Measurements from ENCODE around the gene IL31RA. TPM values are rescaled to one million over a fixed set of nuclear protein-coding genes. Genes with fewer than 3 reads are reported as not detected.

The IL31RA gene
- polyA plus RNA-seq, 1 experiment, result 1.9 TPM

DNA sequence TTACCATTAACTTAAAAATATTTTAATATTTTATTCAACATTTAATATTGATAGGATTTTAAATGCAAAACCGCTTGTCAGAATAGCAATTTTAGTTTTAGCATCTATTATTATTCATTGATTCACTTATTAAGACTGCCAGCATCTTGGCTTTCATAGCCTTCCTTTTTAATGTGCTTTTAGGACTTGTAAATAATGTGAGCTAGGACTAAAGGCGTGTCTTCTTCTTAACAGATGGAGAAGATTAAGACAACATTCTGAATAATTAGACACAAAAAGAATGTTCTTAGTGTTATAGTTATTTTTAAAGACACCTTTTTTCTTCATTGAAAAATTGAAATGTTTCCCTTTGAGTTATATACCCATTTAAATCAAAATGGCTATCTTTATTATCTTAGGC, 6.9 kb downstream of the IL31RA start:
- no peaks in the 10 kb centered on the region for H3K27me3 ChIP-seq (ENCODE audit: control insufficient read depth, insufficient read depth, low read length)
- TF ChIP-seq, protein P1, sequence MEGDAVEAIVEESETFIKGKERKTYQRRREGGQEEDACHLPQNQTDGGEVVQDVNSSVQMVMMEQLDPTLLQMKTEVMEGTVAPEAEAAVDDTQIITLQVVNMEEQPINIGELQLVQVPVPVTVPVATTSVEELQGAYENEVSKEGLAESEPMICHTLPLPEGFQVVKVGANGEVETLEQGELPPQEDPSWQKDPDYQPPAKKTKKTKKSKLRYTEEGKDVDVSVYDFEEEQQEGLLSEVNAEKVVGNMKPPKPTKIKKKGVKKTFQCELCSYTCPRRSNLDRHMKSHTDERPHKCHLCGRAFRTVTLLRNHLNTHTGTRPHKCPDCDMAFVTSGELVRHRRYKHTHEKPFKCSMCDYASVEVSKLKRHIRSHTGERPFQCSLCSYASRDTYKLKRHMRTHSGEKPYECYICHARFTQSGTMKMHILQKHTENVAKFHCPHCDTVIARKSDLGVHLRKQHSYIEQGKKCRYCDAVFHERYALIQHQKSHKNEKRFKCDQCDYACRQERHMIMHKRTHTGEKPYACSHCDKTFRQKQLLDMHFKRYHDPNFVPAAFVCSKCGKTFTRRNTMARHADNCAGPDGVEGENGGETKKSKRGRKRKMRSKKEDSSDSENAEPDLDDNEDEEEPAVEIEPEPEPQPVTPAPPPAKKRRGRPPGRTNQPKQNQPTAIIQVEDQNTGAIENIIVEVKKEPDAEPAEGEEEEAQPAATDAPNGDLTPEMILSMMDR (IDR thresholded peaks at IDR 0.05; ENCODE audit: low read depth, low read length), result no peak
- no peak for DNase-seq (ENCODE audit: low read depth, low spot score)
- CTCF ChIA-PET, result no interaction called here
- POLR2A ChIA-PET, result no interaction called here
- peaks cover 2% of the 10 kb centered on the region; the same call in 1 of the 2 replicates for H3K9me3 ChIP-seq (ENCODE audit: control insufficient read depth, insufficient read depth, low read length)
- no peak overlapping the region for H3K27ac ChIP-seq (ENCODE audit: low read depth, low read length)
- no peak overlapping the region for H3K4me3 ChIP-seq (ENCODE audit: low read depth, low read length)

DNA sequence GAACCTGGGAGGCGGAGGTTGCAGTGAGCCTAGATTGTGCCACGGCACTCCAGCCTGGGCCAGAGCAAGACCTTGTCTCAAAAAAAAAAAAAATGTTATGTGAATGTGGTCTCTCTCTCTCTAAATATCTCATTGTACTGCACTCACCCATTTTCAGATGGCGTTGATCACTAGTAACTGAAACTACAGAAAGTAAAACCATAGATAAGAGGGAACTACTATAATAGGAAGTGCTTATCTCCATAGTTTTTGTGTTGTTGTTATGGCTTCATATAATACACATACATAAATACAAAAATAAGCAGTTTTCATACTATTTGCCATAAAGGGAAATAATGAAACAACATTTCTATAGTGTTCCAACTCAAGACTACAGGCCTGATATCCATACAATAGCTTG, 9.1 kb downstream of the IL31RA start:
- H3K9me3 ChIP-seq (ENCODE audit: control insufficient read depth, insufficient read depth, low read length), result peaks cover 2% of the 10 kb centered on the region; the same call in 1 of the 2 replicates
- H3K4me3 ChIP-seq (ENCODE audit: low read depth, low read length), result no peak overlapping the region
- DNase-seq (ENCODE audit: low read depth, low spot score), result no peak
- ChIA-PET CTCF (no interaction called here), POLR2A (no interaction called here)
- no peaks in the 10 kb centered on the region for H3K27me3 ChIP-seq (ENCODE audit: control insufficient read depth, insufficient read depth, low read length)
- H3K27ac ChIP-seq (ENCODE audit: low read depth, low read length), result no peak overlapping the region
- TF ChIP-seq, protein P1 (IDR thresholded peaks at IDR 0.05; ENCODE audit: low read depth, low read length), result no peak

DNA sequence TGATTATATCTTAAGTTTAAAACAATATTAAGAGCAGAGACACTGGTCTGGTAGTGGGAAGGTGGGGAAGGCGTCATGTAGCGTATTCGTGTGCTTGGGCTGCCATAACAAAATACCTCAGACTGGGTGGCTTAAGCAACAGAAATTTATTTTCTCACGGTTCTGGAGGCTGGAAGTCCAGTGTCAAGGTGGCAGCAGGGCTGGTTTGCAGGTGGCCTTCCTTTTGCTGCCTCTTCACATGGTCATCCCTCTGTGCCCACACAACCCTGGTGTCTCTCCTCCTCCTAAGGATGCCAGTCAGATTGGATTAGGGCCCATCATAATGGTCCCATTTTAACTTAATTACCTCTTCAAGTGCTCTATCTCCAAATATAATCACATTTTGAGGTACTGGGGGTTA, 9.6 kb downstream of the IL31RA start:
- POLR2A ChIA-PET, result no interaction called here
- no peak overlapping the region for H3K4me3 ChIP-seq (ENCODE audit: low read depth, low read length)
- no peaks in the 10 kb centered on the region for H3K27me3 ChIP-seq (ENCODE audit: control insufficient read depth, insufficient read depth, low read length)
- no peak overlapping the region for H3K27ac ChIP-seq (ENCODE audit: low read depth, low read length)
- TF ChIP-seq, protein P1 (IDR thresholded peaks at IDR 0.05; ENCODE audit: low read depth, low read length), result no peak
- peaks cover 2% of the 10 kb centered on the region; the same call in 1 of the 2 replicates for H3K9me3 ChIP-seq (ENCODE audit: control insufficient read depth, insufficient read depth, low read length)
- DNase-seq (ENCODE audit: low read depth, low spot score), result no peak
- CTCF ChIA-PET, result no interaction called here

DNA sequence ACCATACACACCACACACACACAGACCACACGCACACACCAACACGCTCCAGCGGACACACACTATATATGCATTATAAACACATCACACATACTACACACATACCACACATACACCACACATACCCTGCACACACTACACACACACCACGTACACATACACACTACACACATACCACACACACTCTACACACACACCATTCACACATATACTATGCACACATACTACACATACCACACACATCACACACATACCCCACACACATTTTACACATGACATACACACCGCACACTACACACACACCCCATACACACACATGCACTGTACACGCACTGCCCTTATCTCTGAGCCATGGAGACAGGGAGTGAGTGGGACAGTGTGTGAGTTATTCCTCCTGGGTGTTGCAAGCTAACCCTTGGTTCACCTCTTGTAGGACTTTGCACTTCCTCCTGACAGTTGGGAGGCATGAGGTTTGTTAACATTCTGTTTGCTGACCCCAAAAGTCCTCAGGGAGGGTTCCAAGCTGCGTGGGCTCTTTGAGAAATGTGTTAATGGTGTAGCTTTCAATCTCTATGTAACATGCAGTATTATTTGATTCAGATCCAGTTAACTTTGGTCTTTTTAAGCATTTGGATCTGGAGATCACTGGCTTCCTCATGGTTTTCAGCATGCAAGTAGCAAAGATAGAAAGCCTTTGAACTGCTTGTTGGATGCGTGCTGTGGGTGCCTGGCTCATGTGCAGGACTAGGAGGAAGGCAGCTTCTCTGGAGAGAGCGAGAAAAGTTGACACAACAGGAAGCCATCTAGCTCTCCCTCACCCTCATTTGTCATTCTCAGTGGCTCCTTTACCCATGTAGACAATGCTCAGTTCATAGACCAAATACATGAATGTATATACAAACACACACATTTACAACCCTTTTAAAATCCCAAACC, 13.7 kb downstream of the IL31RA start:
- CTCF ChIA-PET, result no interaction called here
- TF ChIP-seq, protein P1 (IDR thresholded peaks at IDR 0.05; ENCODE audit: low read depth, low read length), result no peak
- H3K9me3 ChIP-seq (ENCODE audit: control insufficient read depth, insufficient read depth, low read length), result peaks cover 2% of the 10 kb centered on the region; the same call in 1 of the 2 replicates
- H3K27ac ChIP-seq (ENCODE audit: low read depth, low read length), result no peak overlapping the region
- POLR2A ChIA-PET, result no interaction called here
- DNase-seq (ENCODE audit: low read depth, low spot score), result no peak
- no peak overlapping the region for H3K4me3 ChIP-seq (ENCODE audit: low read depth, low read length)
- H3K27me3 ChIP-seq (ENCODE audit: control insufficient read depth, insufficient read depth, low read length), result no peaks in the 10 kb centered on the region

DNA sequence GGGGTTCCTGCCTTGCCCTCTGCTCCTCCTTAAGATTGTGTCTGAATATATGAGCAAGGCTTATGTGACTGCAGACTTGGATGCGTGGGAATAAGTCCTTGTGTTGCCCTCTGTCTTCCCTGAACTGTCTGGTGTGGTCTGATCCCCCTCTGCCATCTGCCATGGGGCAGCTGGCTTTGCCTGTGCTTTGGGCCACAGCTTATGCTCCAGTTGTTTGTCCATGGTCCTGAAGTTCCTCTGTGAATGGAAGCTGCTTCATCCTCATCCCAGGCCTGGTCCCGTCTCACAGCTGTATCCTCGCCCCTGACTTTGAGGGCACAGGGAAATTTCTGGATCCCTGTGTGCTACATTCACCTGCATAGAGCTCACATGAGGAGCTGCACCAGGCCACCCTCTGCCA, 14.7 kb downstream of the IL31RA start:
- H3K4me3 ChIP-seq (ENCODE audit: low read depth, low read length), result no peak overlapping the region
- no peak for DNase-seq (ENCODE audit: low read depth, low spot score)
- CTCF ChIA-PET, result interaction anchor here (0.5 kb wide), 1 partner anchor 404 kb away, joined by 6 read pairs; no protein-coding TSS in a partner anchor

More for the DNA sequence above, 14.7 kb downstream of the IL31RA start:
- TF ChIP-seq, protein P1 (IDR thresholded peaks at IDR 0.05; ENCODE audit: low read depth, low read length), result no peak
- POLR2A ChIA-PET, result no interaction called here
- no peaks in the 10 kb centered on the region for H3K27me3 ChIP-seq (ENCODE audit: control insufficient read depth, insufficient read depth, low read length)
- H3K9me3 ChIP-seq (ENCODE audit: control insufficient read depth, insufficient read depth, low read length), result peaks cover 2% of the 10 kb centered on the region; the same call in 1 of the 2 replicates
- no peak overlapping the region for H3K27ac ChIP-seq (ENCODE audit: low read depth, low read length)

Data from AG04450 (cell line).